Neural cell (in vitro differentiated cells): ENCODE data around the gene ECE1.

Experiments used
- CTCF ChIP-seq: fragments of 450-650 bp; IDR thresholded peaks from 2 replicates; pipeline ENCODE4 v1.5.1; 2014; ENCODE audit warnings: antibody characterized with exemption, mild to moderate bottlenecking, moderate library complexity; ENCODE audit not compliant: poor library complexity, severe bottlenecking
- EZH2 ChIP-seq: fragments of 200-600, 300-800 bp; shearing (Covaris generic), sonication (generic); IDR thresholded peaks from 2 replicates; pipeline ENCODE4 v1.6.1; 2014; ENCODE audit warnings: antibody characterized with exemption, low read length, borderline replicate concordance, mild to moderate bottlenecking; ENCODE audit not compliant: insufficient read depth, poor library complexity, severe bottlenecking
- POLR2AphosphoS5 ChIP-seq: IDR thresholded peaks from 2 replicates; pipeline ENCODE4 v1.6.1; 2012
- RAD21 ChIP-seq: fragments of 450-650 bp; conservative IDR thresholded peaks from 2 replicates; pipeline ENCODE4 v1.6.1; 2014; ENCODE audit warnings: antibody characterized with exemption, mild to moderate bottlenecking, moderate library complexity
- SMC3 ChIP-seq: fragments of 450-650 bp; conservative IDR thresholded peaks from 2 replicates; pipeline ENCODE4 v1.6.1; 2014; ENCODE audit warnings: antibody characterized with exemption, mild to moderate bottlenecking, moderate library complexity; ENCODE audit not compliant: poor library complexity

DNA sequence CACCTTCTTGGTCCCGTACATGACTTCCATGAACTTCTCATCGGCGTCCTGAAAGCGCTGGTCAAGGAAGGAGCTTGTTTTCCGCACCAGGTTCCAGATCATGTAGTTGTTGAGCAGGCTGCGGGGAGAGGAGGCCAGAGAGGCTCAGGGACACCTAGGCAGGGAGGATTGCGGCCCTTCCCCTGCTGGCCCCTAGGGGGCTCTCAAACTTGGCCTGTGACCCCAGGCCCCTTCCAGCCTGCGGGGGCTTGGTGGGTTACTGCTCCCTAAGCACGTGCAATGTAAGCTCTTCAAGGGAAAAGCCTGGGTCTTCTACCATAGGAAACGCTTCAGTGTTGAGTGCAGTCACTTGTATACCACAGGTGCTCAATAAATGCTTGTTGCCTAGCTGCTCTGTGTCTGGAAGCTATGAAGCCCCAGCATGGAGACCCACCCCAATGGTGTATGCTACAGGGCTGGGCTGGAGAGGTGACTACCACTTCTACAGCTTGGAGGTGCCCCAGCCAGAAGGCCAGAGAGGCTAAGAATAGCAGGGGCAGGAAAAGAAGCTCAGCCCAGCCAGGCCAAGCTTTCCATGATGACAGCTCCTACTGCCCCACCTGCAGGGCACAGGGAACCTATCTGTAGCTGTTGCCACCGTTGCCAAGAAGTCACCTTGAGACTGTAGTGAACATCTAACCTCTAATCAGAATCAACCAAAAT lies 45.1 kb downstream of the ECE1 start:
- TF ChIP-seq EZH2 = no peak
- no peak for TF ChIP-seq CTCF
- TF ChIP-seq POLR2AphosphoS5 = no peak
- no peak for TF ChIP-seq SMC3
- TF ChIP-seq RAD21 = no peak
